Fibroblast of villous mesenchyme (primary cell): ENCODE measurements around the gene PRKCH. TPM values are rescaled to one million over a fixed set of nuclear protein-coding genes. Genes with fewer than 3 reads are reported as not detected.

Experiments used
- DNase-seq: peaks from one replicate; pipeline ENCODE4 v3.0.0-alpha.2; 2010; ENCODE audit warnings: low read depth
- H3K4me3 ChIP-seq: 2 replicates; pipeline ENCODE4 v1.5.1; 2011; ENCODE audit warnings: low read depth, mild to moderate bottlenecking, low read length
- CTCF ChIP-seq: IDR thresholded peaks from 2 replicates; pipeline ENCODE4 v1.5.1; 2012; ENCODE audit warnings: low read depth, mild to moderate bottlenecking, low read length; ENCODE audit not compliant: insufficient read depth
- total RNA-seq: library from RNA; depleted of rRNA; stranded (reverse); fragments of >200 nt; gene quantifications from 2 replicates; pipeline ENCODE4 v1.2.3, GENCODE V29; 2012

The PRKCH gene
- total RNA-seq, 1 donor = 2.6 TPM

GRCh38 chr14:61320806-61321384, 484 bp upstream of the PRKCH start:
- TF ChIP-seq CTCF = no peak
- DNase-seq = no peak
- peak overlapping the region; percentile 40 for H3K4me3 ChIP-seq

- peak overlapping the region; percentile 40 for H3K4me3 ChIP-seq
- DNase-seq = no peak
- no peak for TF ChIP-seq CTCF
Measured at GRCh38 chr14:61322011-61322798, 826 bp downstream of the PRKCH start.

- H3K4me3 ChIP-seq = no peak overlapping the region
- DNase-seq = no peak
- no peak for TF ChIP-seq CTCF
Measured at GRCh38 chr14:61322799-61323290, 1.5 kb downstream of the PRKCH start.

- no peak for DNase-seq
- no peak overlapping the region for H3K4me3 ChIP-seq
- no peak for TF ChIP-seq CTCF
Measured at GRCh38 chr14:61323970-61324369, 2.6 kb downstream of the PRKCH start.

- no peak for DNase-seq
- no peak for TF ChIP-seq CTCF
- no peak overlapping the region for H3K4me3 ChIP-seq
Measured at GRCh38 chr14:61325166-61325565, 3.8 kb downstream of the PRKCH start.

GRCh38 chr14:61326146-61326545, 4.8 kb downstream of the PRKCH start:
- H3K4me3 ChIP-seq = no peak overlapping the region
- no peak for TF ChIP-seq CTCF
- no peak for DNase-seq
